ENCODE measurements around the gene RUNX1.

Gene RUNX1

DNA sequence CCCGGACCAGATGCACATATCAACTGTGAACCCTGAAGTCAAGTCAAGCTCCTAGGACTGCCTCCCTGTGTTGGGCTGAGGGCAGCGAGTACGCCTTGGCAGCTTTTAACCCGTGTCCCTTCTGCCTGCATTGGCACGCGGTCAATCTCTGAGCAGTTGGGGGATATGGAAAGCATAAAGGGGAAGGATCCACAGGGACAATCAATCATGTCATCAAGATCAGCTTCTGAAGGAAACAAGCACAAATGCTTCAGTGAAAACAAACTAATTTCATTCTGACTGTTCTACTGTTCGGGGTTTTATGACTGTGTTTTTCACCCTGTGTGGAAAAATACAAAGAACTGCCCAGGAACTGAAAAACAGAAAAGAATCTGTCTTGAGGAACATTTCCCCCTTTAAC, 106.2 kb downstream of the RUNX1 start:
- DNase-seq: no peak
- in situ Hi-C loops (cut with HindIII; ENCODE audit: low pct_ligation_motif_present, low pct_unique_long_range_greater_than_20kb, low sequenced_read_pairs): no loop called here

DNA sequence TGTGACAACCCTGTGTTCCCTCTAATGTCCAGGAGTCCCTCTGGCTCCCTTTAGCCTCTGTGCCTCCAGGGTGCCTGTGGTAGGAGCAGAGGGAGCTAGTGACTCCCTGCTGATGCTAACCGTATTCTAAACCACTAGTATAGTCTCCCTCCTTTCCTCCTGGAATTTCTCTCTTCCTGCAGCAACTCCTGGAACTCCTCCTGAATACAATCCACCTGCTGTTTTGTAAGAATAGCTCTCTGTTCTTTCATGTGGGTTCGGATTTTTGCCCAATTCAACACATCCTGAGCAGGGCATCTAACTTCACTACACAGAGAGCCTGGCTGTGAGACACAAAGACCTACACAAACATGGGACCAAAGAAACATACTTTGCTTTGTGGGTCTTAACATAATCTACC, 107.9 kb downstream of the RUNX1 start:
- in situ Hi-C loops (cut with HindIII; ENCODE audit: low pct_ligation_motif_present, low pct_unique_long_range_greater_than_20kb, low sequenced_read_pairs): no loop called here
- no peak for DNase-seq

DNA sequence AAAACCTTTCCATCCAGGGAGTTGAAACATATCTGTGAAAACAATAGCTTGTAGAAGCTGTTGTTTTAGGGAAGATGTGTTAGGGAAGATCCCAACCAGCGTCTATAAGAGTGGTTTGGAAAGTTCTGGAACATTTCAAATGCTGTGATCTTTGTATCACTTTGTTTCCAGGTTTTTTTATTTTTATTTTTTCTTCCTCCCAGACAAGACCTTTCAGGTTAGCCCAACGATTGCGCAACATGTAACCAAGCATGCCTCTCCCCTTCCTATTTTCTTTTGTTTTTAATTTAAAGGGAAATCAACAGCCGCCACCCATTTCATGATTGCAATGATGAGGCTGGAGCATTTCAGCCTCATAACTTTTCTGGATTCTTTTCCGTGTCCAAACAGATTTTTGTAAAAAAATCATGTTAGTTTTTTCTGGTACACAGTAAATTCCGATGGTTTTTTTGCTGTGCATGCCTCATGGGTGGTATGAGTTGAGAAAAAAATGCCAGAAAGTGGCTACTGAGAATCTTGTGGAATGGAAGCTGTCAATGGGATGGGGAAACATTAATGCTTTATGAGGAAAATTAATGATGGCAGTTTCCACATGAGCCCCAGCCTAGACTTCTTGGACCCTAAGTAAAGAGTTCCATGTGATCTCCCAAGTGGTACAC, 109.3 kb downstream of the RUNX1 start:
- no peak for DNase-seq
- in situ Hi-C loops (cut with HindIII; ENCODE audit: low pct_ligation_motif_present, low pct_unique_long_range_greater_than_20kb, low sequenced_read_pairs): no loop called here

DNA sequence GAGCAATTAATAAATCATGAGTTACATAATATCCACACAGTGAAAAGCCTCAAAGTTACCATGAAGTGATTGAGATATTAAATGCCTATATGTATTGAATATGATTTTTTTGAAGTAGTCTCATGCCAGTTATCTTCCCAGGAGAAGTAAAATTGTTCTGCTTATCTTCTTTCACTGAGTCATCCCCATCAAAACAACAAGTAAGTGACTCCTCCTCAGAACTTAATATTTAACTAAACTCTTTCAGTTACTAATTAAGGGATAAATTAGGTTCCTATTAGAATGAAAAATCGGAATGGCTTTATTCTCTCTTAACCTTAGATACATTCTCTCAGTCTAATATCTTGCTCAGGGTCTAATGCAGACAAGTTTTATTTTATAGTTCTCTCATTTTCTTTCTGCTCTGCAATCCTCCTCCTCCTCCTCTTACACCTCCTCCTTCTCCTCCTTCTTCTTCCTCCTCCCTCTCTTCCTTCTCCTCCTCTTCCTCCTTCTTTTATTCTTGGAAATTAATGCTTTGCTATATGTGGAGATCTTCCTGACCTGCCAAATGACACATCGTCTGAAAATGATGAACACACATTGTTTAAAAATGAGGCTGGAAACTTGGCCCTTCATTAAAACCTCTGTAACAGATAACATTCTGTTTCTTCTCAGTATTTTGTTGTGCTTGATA, 110.9 kb downstream of the RUNX1 start:
- DNase-seq: peak; percentile 31
- in situ Hi-C loops (cut with HindIII; ENCODE audit: low pct_ligation_motif_present, low pct_unique_long_range_greater_than_20kb, low sequenced_read_pairs): no loop called here

DNA sequence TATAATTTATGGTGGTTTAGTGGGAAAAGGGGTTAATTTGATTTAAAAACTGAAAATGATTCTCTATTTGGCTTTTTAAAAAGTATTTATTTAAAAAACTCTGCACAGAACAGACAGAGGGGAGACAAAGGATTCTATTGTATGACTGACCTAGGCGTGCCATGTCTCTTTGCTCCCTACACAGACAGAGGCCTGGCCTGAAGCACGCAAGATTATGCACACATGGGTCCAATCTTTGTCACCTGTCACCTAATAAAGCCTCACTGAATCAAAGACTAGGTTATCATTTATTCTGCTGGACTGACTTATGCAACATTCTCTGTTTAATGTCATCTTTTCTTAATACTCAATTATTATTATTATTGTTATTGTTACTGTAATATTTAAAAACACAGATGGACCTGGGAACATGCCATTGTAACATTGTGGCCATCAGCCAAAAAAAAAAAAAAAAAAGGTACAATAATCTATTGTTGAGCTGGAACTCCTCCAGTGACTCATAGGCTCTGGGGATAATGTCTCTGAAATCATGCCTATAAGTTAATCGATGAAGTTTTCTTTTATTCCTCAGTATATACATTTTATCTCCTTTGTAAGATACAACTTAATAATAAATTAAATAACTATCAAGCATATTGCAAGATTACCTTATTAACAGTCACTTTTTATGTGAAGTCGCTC, 112.1 kb downstream of the RUNX1 start:
- in situ Hi-C loops (cut with HindIII; ENCODE audit: low pct_ligation_motif_present, low pct_unique_long_range_greater_than_20kb, low sequenced_read_pairs): no loop called here
- no peak for DNase-seq

DNA sequence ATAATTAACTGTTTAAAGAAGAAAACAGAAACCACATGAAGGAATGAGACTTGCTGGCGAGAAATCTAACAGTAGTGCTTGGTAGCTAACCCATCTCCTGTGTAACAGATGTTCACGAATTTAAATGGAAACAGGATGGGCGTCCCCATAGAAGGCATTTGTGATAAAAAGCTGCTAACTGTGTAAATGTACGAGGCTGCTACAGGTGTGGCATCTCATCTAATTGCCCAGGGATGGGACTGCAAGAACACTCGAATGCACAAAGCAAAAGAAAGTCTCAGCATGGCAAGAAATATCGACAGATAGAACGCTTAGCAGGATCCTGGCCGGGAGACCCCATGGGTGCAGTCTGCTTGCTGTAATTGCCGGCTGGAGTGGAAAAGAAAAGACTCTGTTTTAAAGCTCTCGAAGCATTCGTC, 112.7 kb downstream of the RUNX1 start:
- in situ Hi-C loops (cut with HindIII; ENCODE audit: low pct_ligation_motif_present, low pct_unique_long_range_greater_than_20kb, low sequenced_read_pairs): no loop called here
- DNase-seq: no peak

DNA sequence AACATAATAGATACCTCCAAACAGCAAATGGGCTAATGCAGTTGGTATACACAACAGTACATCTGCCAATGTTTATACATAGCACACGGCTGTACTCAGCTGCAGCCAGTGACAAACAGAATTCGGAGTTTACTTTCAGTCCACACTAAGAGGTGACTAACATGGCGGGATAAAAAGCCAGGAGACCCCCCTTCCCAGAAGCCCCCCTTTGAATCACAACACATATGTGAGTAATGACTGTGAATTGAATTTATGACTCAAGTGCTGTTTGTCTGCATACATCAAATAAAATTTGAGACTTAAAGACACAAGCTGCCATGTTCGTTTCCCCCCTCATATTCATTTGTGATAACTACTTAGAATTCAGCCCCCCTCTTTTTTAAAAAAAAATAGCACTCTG, 113.2 kb downstream of the RUNX1 start:
- in situ Hi-C loops (cut with HindIII; ENCODE audit: low pct_ligation_motif_present, low pct_unique_long_range_greater_than_20kb, low sequenced_read_pairs): no loop called here
- no peak for DNase-seq

DNA sequence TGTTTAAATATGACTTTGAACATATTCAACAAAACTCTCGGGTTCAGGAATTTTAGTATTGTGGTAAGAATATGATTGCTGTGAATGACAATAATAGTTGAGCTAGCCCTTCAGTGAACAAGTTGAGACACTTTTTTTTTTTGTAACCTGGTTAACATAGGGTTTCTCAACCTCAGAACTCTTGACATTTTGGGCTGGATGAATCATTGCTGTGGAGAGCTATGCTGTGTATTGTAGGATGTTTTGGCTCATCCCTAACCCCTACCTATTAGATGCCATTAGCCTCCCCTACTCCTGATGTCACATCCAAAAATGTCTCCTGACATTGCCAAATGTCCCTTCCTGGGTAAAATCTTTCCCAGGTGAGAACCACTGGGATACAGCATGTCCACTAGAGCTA, 113.7 kb downstream of the RUNX1 start:
- DNase-seq: no peak
- in situ Hi-C loops (cut with HindIII; ENCODE audit: low pct_ligation_motif_present, low pct_unique_long_range_greater_than_20kb, low sequenced_read_pairs): no loop called here

DNA sequence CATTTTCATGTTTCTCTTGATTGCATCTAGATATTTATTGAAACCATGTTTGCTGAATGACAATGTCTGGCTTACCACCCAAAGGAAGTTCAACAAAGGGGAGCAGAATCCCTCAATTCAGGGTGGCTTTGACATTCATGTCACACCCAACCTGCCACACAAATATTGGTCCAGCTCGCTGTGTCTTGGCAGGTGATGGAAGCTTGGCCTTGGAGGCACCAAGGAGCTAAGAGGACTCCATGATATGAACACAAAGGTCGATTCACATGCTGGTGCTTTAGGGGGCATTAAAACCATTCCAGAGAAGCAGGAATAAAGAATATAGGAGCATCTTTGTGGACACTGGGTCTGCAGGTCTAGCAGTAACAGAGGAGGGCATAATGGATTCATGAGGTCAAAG, 114.8 kb downstream of the RUNX1 start:
- no peak for DNase-seq
- in situ Hi-C loops (cut with HindIII; ENCODE audit: low pct_ligation_motif_present, low pct_unique_long_range_greater_than_20kb, low sequenced_read_pairs): no loop called here

DNA sequence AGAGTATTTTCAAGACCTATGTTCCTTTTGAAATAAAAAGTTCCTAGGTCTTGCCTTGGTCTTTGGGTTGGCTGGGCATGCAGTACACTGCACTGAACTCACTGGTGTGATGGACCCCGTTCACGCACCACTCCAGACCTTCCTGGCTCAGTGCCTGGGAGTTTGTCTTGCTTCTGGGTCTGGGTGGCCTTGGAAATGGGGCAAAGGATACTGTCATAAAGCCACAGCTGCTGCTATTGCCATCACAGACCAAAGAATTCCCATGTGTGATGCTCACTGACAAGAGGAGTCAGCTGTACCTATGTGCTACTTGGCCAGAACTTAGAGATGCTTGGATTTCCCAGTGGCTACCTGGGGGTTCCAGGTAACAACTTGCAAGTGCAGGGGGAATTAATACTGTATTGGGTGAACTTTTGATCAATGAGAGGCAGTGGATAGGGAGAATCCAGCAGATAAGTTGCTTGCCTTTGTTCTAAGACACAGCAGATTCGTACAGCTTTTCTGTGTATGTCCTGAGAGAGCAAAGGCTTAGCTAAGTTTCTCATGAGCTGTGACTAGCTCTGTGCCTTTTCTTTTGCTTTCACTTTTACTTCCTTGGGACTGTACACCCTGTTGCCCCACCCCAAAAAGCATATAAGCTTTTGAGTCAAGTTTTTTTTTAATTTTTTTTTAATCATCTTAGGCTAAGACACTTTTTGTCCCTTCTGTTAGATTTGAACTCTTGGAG, 115.3 kb downstream of the RUNX1 start:
- in situ Hi-C loops (cut with HindIII; ENCODE audit: low pct_ligation_motif_present, low pct_unique_long_range_greater_than_20kb, low sequenced_read_pairs): no loop called here
- DNase-seq: peak; percentile 21

DNA sequence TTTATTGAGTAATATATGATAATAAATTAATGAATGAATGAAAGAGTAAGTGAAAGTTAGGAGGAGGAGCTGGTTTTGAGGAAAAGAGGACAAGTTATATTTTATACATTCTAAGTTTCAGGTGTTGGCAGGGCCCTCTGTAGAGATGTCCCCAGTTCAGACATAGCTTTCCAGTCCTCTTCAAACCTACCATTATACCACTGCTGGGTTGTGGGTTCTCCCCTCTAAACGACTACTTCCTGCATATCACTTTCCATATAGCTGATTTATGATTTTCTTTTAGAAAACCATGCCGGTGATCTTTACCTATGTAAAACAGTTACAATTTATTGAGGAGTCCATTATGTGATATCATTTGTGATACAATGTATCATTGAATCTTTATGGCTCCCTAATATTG, 116.9 kb downstream of the RUNX1 start:
- in situ Hi-C loops (cut with HindIII; ENCODE audit: low pct_ligation_motif_present, low pct_unique_long_range_greater_than_20kb, low sequenced_read_pairs): no loop called here
- no peak for DNase-seq

DNA sequence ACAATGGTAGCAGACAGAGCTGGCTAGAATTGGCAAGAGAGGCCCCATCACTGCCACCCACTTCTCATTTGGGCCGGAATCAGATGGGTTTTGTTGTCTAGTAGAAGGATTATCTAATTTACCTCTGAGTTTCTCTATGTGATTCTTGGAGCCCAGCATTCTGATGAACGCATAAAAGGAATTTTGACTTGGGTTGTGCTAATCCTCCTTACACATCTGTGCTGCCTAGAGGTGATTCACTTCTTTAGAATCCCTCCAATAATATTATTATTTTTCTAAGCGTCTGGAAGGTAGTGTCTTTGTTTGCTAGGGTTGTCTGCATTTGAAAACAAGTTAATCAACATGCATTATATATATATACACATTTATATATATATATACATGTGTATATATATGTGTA, 118.1 kb downstream of the RUNX1 start:
- DNase-seq: no peak
- in situ Hi-C loops (cut with HindIII; ENCODE audit: low pct_ligation_motif_present, low pct_unique_long_range_greater_than_20kb, low sequenced_read_pairs): no loop called here

DNA sequence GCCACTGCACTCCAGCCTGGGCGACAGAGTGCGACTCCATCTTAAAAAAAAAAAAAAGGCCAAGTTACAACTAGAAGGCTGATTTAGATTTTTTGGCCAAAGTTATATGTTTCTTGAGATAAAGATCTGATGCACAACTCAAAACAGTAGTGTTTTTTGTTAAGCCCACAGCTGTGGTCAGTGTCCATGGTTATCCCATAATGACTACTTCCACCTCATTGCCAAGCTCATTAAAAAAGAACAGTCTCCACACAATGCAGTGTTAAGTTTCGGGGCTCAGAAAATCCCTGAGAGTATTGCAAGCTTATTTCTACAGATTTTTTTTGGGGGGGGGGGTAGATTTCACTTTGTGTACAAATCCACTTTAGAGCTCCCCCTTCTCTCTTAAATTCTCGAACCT, 120.5 kb downstream of the RUNX1 start:
- in situ Hi-C loops (cut with HindIII; ENCODE audit: low pct_ligation_motif_present, low pct_unique_long_range_greater_than_20kb, low sequenced_read_pairs): no loop called here

DNA sequence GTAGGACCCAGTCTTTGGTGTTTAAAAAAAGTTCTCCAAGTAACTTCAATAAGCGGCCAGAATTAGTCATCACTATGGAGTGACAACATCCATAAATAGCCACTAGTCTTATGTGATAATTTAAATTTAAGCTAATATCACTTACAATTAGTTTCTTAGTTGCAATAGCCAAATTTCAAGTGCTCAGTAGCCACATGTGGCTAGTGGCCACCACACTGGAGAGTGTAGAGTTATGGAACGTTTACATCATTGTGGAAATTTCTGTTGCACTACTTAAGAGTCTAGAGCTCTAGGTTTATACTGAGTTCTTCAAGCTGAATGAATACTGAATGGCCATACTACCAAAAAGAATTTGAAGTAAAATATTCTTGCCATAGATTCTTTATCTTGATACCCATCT, 121.1 kb downstream of the RUNX1 start:
- in situ Hi-C loops (cut with HindIII; ENCODE audit: low pct_ligation_motif_present, low pct_unique_long_range_greater_than_20kb, low sequenced_read_pairs): no loop called here
- DNase-seq: no peak

More for the DNA sequence above, 120.5 kb downstream of the RUNX1 start:
- DNase-seq: no peak

DNA sequence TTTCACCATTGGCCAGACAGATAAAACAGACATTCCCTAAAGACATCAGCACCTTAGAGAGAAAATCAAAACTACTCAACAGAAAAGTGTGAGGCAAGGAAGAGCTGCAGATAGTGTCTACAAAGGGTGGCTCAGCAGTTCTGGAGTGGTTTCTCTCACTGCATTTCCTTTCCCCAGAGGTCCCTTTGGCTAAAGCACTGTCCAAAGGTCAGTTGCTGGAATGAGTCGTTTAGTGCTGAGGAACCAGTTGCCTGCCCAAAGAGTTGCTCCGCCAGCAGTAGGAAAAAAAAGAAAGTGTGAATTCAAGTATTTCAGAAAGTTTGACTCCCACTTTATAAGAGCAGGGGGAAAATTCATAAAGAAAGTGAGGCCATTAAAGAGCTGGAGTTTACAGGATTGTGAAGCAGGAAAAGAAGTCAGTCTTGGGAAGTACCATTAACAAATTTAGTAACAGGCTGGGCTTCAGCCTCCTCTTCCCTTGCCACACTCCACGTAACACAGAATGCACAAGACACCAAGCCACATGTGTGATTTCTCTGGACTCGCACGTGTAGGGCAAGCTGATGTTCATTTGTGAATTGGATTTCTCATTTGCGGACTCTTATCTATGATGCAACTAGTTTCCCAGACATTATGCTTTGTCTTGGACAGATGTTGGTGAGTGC, 122.2 kb downstream of the RUNX1 start:
- DNase-seq: peak; percentile 48
- in situ Hi-C loops (cut with HindIII; ENCODE audit: low pct_ligation_motif_present, low pct_unique_long_range_greater_than_20kb, low sequenced_read_pairs): no loop called here

DNA sequence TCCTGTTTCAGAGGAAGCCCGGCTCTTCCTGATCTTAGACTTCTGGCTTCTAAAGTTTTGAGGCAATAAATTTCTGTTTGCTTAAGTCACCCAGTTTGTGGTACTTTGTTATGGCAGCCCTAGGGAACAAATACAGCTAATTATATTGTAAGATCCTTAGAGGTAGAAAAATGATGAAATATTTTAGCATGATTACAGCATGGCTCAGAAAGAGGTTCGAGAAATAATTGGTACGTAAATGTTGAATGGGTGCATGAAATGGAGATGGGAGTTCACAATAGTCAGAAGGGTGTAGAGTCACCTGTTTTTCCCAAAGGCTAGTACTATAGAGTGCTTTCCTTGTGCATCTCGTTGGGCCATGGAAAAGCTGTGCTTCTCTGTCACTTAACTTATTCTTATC, 123.5 kb downstream of the RUNX1 start:
- in situ Hi-C loops (cut with HindIII; ENCODE audit: low pct_ligation_motif_present, low pct_unique_long_range_greater_than_20kb, low sequenced_read_pairs): no loop called here

DNA sequence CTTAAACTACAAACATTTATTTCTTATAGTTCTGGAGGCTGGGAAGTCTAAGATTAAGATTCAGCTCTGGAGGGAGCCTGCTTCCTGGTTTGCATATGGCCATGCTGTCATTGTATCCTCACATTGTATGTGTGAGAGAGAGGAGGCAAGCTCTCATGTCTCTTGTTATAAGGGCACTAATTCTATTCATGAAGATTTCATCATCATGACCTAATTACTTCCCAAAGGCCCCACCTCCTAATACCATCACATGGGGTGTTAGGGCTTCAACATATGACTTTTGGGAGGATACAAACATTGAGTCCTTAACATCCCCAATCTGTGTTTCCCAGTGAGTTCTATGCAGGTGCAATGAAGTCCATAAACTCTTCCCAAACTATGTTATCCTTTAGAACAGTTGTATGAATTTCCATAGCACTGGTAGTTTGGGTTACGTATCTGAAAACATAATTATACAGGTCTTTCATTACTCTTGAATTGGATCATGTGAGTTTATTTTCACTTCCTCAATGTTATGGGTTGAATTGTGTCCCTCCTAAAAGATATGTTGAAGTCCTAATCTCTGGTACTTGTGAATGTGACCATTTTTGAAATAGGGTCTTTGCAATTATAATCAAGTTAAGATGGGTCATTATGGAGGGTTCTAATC, 124.2 kb downstream of the RUNX1 start:
- DNase-seq: no peak
- in situ Hi-C loops (cut with HindIII; ENCODE audit: low pct_ligation_motif_present, low pct_unique_long_range_greater_than_20kb, low sequenced_read_pairs): no loop called here

More for the DNA sequence above, 123.5 kb downstream of the RUNX1 start:
- DNase-seq: no peak

DNA sequence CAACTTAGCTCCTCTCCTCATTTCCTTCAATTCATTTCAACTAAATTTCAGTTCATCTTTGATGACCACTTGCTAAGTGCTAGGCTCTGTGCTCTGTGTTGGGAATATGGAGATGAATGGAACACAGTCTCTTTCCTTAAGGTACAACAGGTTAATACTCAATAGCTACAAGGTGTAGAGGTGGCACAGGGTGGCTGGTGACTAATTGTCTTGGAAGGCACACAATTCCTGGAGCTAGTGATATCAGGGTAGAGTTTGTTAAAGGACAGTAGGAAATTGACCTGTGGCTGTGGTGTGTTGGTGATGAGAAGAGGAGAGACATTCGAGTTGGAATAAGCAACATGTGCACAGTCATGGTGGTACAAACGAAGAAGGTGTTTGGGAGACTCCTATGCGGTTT, 124.9 kb downstream of the RUNX1 start:
- DNase-seq: no peak
- in situ Hi-C loops (cut with HindIII; ENCODE audit: low pct_ligation_motif_present, low pct_unique_long_range_greater_than_20kb, low sequenced_read_pairs): no loop called here
